Erythroblast (primary cell): ENCODE measurements around the gene DDX50.
A peak's percentile ranks its signal among the peaks of the same experiment; 100 is the strongest.
"Not testable (repeated sequence)": the region's sequence is repeated elsewhere in the genome, so short reads cannot be mapped to it uniquely, and the experiment has no call there.

Source experiments
- DNase-seq, 2 experiments: peaks; one replicate each; lab custom pipeline; 2025; lab: John Stamatoyannopoulos, UW
- GATA1 ChIP-seq: IDR thresholded peaks from 2 replicates; pipeline ENCODE4 v1.6.1; 2011; ENCODE audit warnings: low read depth, mild to moderate bottlenecking, control low read depth, low read length, moderate library complexity
- POLR2A ChIP-seq: IDR thresholded peaks from 2 replicates; pipeline ENCODE4 v1.6.1; 2011; ENCODE audit warnings: mild to moderate bottlenecking, low read length

DDX50 gene

GRCh38 chr10:68938884-68939283, 37.8 kb downstream of the DDX50 start:
- no peak for DNase-seq
- no peak for TF ChIP-seq POLR2A
- TF ChIP-seq GATA1 = no peak

GRCh38 chr10:68940917-68941316, 39.8 kb downstream of the DDX50 start:
- DNase-seq = not testable (repeated sequence)

GRCh38 chr10:68950598-68950997, 49.5 kb downstream of the DDX50 start:
- no peak for DNase-seq
- TF ChIP-seq POLR2A (no peak), GATA1 (no peak)

- TF ChIP-seq GATA1 (no peak), POLR2A (no peak)
- no peak for DNase-seq
These were observed 53.8 kb downstream of the DDX50 start for GRCh38 chr10:68954904-68955303.

DNA sequence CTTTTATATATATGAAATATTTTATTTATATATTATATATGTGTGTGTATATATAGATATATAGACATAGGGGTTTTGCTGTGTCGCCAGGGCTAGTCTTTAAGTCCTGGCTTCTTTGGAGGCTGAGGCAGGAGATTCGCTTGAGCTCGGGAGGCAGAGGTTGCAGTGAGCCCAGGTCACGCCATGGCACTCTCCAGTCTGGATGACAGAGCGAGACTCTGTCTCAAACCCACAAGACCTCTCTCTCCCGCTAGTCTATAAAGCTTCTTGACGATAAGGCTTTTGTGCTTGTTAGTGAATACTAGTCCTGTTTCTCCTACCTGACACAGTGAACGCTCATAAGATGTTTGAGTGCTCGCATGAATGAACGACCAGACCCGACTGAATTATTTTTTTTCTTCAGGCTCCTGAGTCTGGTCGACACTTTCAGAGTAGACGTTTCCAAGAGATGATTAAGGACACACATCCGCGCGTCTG, 54.3 kb downstream of the DDX50 start:
- TF ChIP-seq GATA1 (no peak), POLR2A (no peak)
- DNase-seq = peak in 1 of 2 experiments; percentile 81

DNA sequence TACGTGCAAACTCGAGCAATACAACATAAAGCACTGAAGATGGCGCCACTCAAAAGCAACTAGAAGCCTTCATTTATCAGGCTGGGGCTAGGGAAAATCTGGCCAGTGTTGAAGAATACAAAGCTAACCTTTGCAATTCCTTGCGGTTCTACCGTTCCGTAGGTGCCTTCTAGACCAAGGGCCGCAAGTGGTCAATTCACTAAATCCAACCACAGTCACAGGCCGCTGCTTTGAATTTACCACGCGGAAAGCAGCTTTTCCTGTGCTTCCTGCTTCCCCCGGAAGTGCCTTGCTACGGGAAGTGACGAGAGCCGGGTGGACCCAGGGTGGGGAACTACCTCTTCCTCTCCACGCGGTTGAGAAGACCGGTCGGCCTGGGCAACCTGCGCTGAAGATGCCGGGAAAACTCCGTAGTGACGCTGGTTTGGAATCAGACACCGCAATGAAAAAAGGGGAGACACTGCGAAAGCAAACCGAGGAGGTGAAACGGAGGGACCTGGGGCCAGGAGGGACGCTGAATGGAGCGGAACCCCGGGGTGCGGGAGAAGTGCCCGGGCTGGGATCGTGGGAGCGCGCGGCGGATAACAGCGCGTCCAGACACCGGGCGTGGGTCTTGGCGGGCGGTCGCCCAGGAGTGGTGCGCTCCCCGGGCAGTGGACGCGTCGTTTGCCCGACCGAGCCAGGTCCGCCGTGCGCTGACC, 54.9 kb downstream of the DDX50 start, which contains the start of gene DDX21:
TSS of gene DDX21 (plus strand) at position 339 of the 701 bp plus-strand sequence. CDS start at position 395, 56 bp downstream.
- peak; percentile 93 for DNase-seq
- TF ChIP-seq POLR2A (peak; percentile 97), GATA1 (no peak)

DNA sequence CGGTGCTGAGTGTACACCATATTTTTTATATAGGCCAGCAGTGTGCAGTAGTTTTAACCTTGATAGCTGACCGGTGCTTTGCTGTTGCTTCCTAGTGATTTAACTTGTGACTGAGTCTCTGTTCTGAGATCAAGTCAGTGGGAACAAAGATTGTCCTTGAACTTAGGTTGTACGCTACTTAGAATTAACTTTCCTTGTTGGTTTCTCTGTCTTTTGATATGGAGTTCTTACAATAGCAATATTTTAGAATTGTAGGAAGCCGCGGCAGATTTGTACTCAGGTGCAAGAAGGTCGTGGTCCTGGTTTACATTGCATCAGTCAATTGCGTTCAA, 56.1 kb downstream of the DDX50 start:
- no peak for DNase-seq
- TF ChIP-seq GATA1 = no peak
- no peak for TF ChIP-seq POLR2A

- TF ChIP-seq GATA1 (no peak), POLR2A (no peak)
- DNase-seq = no peak
These were observed 56.5 kb downstream of the DDX50 start for GRCh38 chr10:68957654-68958053.

GRCh38 chr10:68959695-68960527, 58.8 kb downstream of the DDX50 start:
- no peak for TF ChIP-seq GATA1
- TF ChIP-seq POLR2A = no peak
- DNase-seq = no peak

- TF ChIP-seq GATA1 (no peak), POLR2A (no peak)
- no peak for DNase-seq
These were observed 62.0 kb downstream of the DDX50 start for GRCh38 chr10:68963151-68963550.

GRCh38 chr10:68973975-68974374, 72.9 kb downstream of the DDX50 start:
- DNase-seq = no peak
- TF ChIP-seq GATA1 = no peak
- TF ChIP-seq POLR2A = no peak

GRCh38 chr10:68975936-68976473, 74.9 kb downstream of the DDX50 start:
- DNase-seq = not testable (repeated sequence)

DNA sequence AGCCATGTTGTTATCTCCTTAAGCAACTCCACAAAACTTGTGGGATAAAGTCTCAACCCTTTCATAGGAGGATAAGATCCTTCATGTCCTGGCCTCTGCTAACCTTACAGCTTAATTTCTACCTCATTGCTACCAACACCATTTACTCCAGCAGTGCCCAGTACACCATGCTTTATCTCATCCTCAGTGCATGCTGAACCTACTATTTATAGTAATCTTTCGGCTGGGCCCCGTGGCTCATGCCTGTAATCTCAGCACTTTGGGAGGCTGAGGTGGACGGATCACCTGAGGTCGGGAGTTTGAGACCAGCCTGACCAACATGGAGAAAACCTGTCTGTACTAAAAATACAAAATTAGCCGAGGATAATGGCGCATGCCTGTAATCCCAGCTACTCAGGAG, 78.6 kb downstream of the DDX50 start:
- DNase-seq = not testable (repeated sequence)

- TF ChIP-seq POLR2A = no peak
- no peak for TF ChIP-seq GATA1
- no peak for DNase-seq
These were observed 80.0 kb downstream of the DDX50 start for GRCh38 chr10:68981074-68981473.
